LNCaP clone FGC (cell line): ENCODE results near the gene SETD7.
A peak's percentile ranks its signal among the peaks of the same experiment; 100 is the strongest.

Experiments
- DNase-seq: peaks from one replicate; pipeline ENCODE4 v3.0.0-alpha.2; 2011; ENCODE audit warnings: low read depth
- H3K4me3 ChIP-seq: 2 replicates; pipeline ENCODE4 v1.5.1; 2011; ENCODE audit warnings: mild to moderate bottlenecking, low read depth, low read length, control low read depth
- CTCF ChIP-seq: IDR thresholded peaks from 2 replicates; pipeline ENCODE4 v1.5.1; 2012; ENCODE audit warnings: mild to moderate bottlenecking; ENCODE audit not compliant: control insufficient read depth, insufficient read depth; ENCODE audit errors: extremely low read depth

Gene SETD7

GRCh38 chr4:139461022-139461628 lies 94.9 kb downstream of the SETD7 start:
- no peak for TF ChIP-seq CTCF
- no peak for DNase-seq
- H3K4me3 ChIP-seq = no peak overlapping the region

DNA sequence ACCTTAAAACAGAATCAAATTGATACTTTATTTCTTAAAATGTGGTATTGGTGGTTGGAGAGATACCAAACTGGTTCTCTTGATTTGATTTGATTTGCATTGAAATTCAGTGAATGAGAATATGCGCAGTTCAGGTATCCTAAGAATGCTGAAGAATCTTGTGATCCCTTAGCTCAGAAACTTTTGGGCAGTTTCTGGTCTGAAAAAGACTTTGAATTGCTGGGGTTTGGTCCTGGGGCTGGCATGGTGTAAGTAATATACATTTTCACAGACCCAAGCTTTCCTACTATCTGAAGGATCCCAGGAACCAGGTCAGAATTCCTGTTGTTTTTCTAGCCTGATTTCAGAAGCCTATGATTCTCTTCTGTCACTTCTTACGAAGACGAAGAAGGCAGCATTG lies 95.5 kb downstream of the SETD7 start:
- no peak overlapping the region for H3K4me3 ChIP-seq
- DNase-seq = no peak
- no peak for TF ChIP-seq CTCF

DNA sequence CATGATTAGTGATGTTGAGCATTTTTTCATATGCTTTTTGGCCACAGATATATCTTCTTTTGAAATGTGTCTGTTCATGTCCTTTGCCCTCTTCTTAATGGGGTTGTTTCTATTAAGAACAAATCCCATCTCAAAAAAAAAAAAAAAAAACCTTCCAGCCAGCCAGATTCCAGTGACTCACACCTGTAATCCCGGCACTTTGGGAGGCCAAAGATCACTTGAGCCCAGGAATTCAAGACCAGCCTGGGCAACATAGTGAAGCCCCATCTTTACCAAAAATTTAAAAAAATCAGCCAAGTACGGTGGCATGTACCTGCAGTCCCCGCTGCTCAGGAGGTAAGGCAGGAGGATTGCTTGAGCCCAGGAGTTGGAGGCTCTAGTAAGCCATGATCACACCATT lies 97.0 kb downstream of the SETD7 start:
- TF ChIP-seq CTCF = no peak
- H3K4me3 ChIP-seq = no peak overlapping the region
- DNase-seq = no peak

DNA sequence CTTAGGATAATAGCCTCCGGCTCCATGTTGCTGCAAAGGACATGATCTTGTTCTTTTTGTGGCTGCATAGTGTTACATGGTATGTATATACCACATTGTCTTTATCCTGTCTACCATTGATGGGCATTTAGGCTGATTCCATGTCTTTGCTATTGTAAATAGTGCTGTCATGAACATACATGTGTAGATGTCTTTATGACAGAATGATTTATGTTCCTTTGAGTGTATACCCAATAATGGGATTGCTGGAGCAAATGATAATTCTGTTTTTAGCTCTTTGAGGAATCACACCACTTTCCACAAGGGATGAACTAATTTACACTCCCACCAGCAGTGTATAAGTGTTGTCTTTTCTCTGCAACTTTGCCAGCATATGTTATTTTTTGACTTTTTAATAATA lies 97.5 kb downstream of the SETD7 start:
- no peak for DNase-seq
- H3K4me3 ChIP-seq = no peak overlapping the region
- no peak for TF ChIP-seq CTCF

- no peak for TF ChIP-seq CTCF
- no peak overlapping the region for H3K4me3 ChIP-seq
- DNase-seq = no peak
Measured at GRCh38 chr4:139457318-139457717, 98.7 kb downstream of the SETD7 start.

DNA sequence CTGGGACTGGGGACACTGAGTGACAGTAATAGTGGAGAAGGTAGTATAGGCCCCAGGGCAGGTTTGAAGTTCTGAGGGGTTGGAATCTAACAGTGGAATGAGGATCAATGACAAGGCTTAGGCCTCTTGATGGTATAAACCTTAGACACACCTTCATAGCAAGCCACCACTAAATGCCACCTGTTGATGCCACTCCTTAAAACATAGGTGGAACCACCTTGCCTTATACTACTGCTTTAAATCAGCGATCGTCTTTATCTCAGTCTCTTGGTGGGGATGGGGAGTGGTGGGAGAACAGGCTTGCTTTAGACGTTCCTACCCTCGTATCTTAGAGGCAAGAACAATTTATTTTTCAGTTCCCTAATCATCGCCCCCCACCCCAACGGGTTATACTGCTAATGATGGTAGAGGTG lies 100.9 kb downstream of the SETD7 start:
- TF ChIP-seq CTCF = no peak
- DNase-seq = no peak
- peak overlapping the region; percentile 93 for H3K4me3 ChIP-seq

DNA sequence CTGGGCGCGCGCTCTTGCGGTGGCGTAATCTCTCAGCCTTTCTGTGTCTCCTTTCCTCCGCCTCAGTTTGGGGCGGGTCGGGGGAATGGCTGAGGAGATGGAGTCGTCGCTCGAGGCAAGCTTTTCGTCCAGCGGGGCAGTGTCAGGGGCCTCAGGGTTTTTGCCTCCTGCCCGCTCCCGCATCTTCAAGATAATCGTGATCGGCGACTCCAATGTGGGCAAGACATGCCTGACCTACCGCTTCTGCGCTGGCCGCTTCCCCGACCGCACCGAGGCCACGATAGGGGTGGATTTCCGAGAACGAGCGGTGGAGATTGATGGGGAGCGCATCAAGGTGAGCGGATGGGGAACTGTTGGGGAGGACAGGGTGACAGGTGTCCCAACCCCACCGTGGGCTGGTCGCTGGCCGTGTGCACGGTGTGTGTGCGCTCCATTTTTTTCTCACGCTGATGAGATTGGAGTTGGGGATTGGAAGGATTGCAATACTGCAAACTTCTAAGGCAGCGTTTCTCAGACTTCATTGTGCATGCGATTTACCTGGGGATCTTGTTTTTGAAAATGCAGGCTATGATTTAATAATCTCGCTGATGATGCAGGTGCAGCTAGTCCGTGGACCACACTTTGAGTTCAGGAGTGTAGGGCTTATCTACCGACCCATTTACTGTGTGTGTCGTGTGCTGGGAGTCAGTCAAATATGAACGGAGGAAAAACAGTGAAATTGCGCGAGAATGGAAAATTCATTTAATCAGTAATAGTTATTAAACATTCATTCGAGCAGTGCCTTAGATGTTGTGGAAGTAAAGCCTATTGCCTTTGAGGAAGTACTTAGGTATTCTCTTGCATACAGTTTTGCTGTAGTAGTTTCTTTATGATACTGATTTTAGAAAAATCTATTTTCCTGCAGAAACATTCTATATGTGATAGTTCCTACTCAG lies 101.6 kb downstream of the SETD7 start, which contains the start of gene RAB33B:
Gene RAB33B (plus strand): TSS at position 11 of the 935 bp plus-strand sequence. CDS start 75 bp downstream, at position 86.
- H3K4me3 ChIP-seq = peak within 1 kb of the TSS; percentile 93
- peak; percentile 37 for TF ChIP-seq CTCF
- DNase-seq = no peak
